Psoas muscle (tissue), 8 donors: ENCODE data around the gene GAB4. TPM values are rescaled to one million over a fixed set of nuclear protein-coding genes. Genes with fewer than 3 reads are reported as not detected.
A peak's percentile ranks its signal among the peaks of the same experiment; 100 is the strongest.
"Not testable (repeated sequence)": the region's sequence is repeated elsewhere in the genome, so short reads cannot be mapped to it uniquely, and the experiment has no call there.

ENCODE experiments used
- ATAC-seq, 4 donors: fragments of 200-7000 bp; cut with Tn5 transposase; one replicate each; pipeline ENCODE4 v1.9.1; 2020; ENCODE audit warnings: moderate library complexity in 3 of 4, mild to moderate bottlenecking in 2 of 4
- DNase-seq, 2 donors: peaks; one replicate each; pipeline ENCODE4 v3.0.0-alpha.2; 2020
- H3K27ac ChIP-seq: fragments of 200-600 bp; one replicate; pipeline ENCODE4 v1.8.0; 2022
- H3K27me3 ChIP-seq, 3 donors: fragments of 200-600 bp in 1 of 3; one replicate each; pipeline versions ENCODE4 v1.6.1 to v1.8.0; 2013 to 2022; ENCODE audit warnings: low read length in 2 of 3, mild to moderate bottlenecking in 2 of 3, moderate library complexity in 1 of 3; ENCODE audit not compliant: insufficient read depth in 3 of 3
- H3K36me3 ChIP-seq, 2 donors: fragments of 200-600 bp in 1 of 2; one replicate each; pipeline versions ENCODE4 v1.6.1 to v1.8.0; 2013 to 2022; ENCODE audit warnings: low read depth in 1 of 2, mild to moderate bottlenecking in 1 of 2, moderate library complexity in 1 of 2; ENCODE audit not compliant: insufficient read depth in 1 of 2
- H3K4me1 ChIP-seq: fragments of 200-600 bp; one replicate; pipeline ENCODE4 v1.8.0; 2022
- H3K4me3 ChIP-seq: fragments of 200-600 bp; one replicate; pipeline ENCODE4 v1.8.0; 2022; ENCODE audit warnings: mild to moderate bottlenecking
- H3K9me3 ChIP-seq: fragments of 200-600 bp; one replicate; pipeline ENCODE4 v1.8.0; 2022
- WGBS, 3 donors: extraction: QIAGEN DNeasy Blood & Tissue Kit; methylation state at CpG; one replicate each; pipeline versions ENCODE4 v1.1.6 to v1.1.7; 2013; 5-methylcytosine and 5-hydroxymethylcytosine counted together
- intact Hi-C, 2 donors: fragments of 100-400 bp; cut with DNase I; formaldehyde crosslinking; loops; one replicate each; pipeline versions ENCODE4 v1.11.0 to v1.14.2; 2022
- polyA plus RNA-seq, 3 donors: library from polyadenylated mRNA; stranded (reverse); fragments of 200-250 nt; gene quantifications; one replicate each; pipeline ENCODE4 v1.2.3, GENCODE V29; 2013
- total RNA-seq, 4 donors: library from RNA; stranded (reverse); fragmentation: NEBNext Ultra II Directional in 2 of 4; extraction: Animal tissue kit (Norgen Biotek cat#: 25700) in 2 of 4; gene quantifications; one replicate each; pipeline versions ENCODE4 v1.2.1 to v1.2.4, GENCODE V29; 2021 to 2023
- TF ChIP-seq, protein P1 (sequence below): fragments of 200-600 bp; IDR thresholded peaks from one replicate; pipeline ENCODE4 v1.8.0; 2022; ENCODE audit warnings: antibody characterized with exemption
- donor health status: healthy with polysubstance abuse.
- donor health status: DM: no; HTN: no; CAD: no; lungs with moderate emphysema.
- donor health status: Bipolar disorder and iron deficiency.
- donor health status: healthy.
- donor health status: DM: yes; HTN: yes; CAD: no.
- donor health status: DM: no; HTN: no; CAD: no.
- donor health status: DM: no; HTN: no; CAD: no.
- donor health status: DM: yes; HTN: yes; CAD: no.

The GAB4 gene
- total and polyA plus RNA-seq, 7 donors = not detected

DNA sequence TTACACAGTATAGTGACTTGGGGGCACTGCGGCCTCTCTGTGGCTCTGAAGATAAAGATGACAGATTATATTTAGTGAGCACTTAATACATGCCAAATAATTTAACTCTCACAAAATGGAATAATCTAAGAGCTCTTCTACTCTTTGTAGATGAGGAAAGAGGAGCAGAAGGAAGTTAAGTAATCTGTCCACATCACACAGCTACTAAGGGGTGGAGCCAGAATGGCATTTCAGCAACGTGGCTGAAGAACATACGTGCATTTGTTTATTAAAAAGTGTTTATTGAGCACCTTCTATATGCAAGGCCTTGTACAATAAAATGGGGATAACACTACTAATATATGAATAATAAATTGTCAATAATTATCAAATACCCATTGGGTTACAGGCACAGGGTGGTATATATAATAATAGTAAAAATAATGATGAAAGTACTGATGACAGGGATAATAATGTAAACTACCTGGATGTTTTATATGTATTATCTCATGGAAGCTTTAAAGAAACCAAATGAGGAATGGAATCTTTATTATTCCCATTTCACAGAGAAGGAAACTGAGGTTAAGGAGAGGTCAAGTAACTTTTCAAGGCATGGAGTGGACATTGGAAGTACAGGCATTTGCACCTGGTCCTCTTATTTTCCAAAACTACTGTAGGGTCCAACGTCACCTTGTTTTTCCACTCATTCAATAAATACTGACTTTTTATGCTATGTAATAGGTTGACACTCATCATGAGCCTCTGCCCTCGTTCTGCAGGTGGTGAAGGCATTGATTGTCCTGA is 38.7 kb upstream of the GAB4 start:
- no peak for ATAC-seq
- intact Hi-C loops = no loop called here

DNA sequence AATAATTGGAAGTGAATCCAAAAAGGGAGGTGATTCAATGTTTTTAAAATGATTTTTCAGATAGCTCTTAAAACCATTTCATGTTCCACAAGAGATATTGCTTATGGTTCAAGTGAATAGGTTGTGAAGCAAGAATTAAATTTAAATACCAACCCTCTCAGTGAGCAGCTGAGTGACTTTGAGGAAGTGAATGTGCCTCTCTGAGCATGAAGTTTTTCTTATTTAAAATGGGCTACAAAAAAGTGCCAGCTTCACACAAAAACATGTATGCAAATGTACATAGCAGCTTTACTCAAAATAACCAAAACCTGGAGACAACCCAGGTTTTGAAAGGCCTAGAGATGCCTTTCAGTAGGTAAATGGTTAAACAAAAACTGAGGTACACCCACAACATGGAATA is 35.5 kb upstream of the GAB4 start:
- no peak overlapping the region for H3K27ac ChIP-seq
- no peaks in the 10 kb centered on the region for H3K4me1 ChIP-seq
- H3K4me3 ChIP-seq = no peak overlapping the region
- ATAC-seq (no peak), DNase-seq (no peak)
- H3K36me3 ChIP-seq = no peaks in the 10 kb centered on the region
- H3K9me3 ChIP-seq = no peaks in the 10 kb centered on the region
- TF ChIP-seq, protein P1, sequence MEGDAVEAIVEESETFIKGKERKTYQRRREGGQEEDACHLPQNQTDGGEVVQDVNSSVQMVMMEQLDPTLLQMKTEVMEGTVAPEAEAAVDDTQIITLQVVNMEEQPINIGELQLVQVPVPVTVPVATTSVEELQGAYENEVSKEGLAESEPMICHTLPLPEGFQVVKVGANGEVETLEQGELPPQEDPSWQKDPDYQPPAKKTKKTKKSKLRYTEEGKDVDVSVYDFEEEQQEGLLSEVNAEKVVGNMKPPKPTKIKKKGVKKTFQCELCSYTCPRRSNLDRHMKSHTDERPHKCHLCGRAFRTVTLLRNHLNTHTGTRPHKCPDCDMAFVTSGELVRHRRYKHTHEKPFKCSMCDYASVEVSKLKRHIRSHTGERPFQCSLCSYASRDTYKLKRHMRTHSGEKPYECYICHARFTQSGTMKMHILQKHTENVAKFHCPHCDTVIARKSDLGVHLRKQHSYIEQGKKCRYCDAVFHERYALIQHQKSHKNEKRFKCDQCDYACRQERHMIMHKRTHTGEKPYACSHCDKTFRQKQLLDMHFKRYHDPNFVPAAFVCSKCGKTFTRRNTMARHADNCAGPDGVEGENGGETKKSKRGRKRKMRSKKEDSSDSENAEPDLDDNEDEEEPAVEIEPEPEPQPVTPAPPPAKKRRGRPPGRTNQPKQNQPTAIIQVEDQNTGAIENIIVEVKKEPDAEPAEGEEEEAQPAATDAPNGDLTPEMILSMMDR = no peak
- H3K27me3 ChIP-seq = peaks cover 0 to 4% (median 3%) of the 10 kb centered on the region in 3 donors
- intact Hi-C loops = no loop called here

More for the DNA sequence above, 38.7 kb upstream of the GAB4 start:
- Histone ChIP-seq H3K36me3 (no peaks in the 10 kb centered on the region), H3K27me3 (peaks cover 0 to 4% (median 0%) of the 10 kb centered on the region in 3 donors), H3K4me1 (no peaks in the 10 kb centered on the region), H3K9me3 (no peaks in the 10 kb centered on the region), H3K4me3 (no peak overlapping the region), H3K27ac (no peak overlapping the region)
- TF ChIP-seq, protein P1 = no peak
- WGBS, 3 donors = 64 to 70% (median 65%) methylated on average over 5 of the region's 5 CpGs
- no peak for DNase-seq

DNA sequence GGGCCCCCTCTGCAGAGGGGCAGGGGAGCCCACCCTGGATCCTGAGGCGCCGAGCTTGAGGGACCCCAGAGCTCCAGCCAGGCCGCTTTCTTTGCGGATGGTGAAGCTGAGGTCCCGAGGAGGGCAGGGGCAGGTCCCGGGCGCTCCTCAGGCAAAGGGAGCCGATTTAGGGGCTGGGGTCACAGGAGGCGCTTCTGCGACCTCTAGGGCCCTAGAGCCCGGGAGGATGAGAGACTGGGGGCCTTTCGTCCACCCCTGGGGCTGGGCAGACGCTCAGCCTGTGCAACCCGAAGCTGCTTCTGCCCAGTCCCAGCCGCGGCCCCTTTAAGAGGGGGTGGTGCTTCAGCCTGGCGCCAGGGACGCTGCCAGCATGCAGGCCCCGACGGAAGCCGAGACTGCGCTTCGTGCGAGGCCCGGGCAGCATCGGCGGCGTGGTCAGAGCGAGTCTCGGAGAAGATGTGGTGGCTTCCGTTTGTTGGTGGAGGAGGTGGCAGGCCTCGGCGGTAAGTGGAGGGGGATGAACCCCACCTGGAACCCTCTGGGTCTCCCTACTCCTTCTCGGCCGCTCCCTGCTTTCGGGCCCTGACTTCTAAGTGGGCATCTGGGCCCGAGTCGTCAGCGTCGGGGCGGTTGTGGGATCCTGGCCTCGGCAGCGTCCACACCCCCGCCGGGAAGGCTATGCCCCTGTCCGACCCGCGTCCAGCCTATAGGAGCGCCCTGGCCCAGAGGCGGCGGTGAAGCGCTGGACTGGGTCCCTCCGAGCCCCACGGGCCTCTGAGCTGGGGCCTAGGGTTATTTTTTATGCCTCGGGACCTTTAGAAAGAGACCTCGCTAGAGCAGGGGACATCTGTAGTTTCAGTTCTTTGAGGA is 29.1 kb upstream of the GAB4 start:
- peak; percentile 41 to 58 for DNase-seq
- H3K4me1 ChIP-seq, H3K9me3 ChIP-seq, H3K27ac ChIP-seq, H3K36me3 ChIP-seq, intact Hi-C loops: not testable (repeated sequence)
- WGBS, 3 donors = 24 to 30% (median 27%) methylated on average over 28 to 38 of the region's 56 CpGs
- Histone ChIP-seq H3K27me3 (peaks cover 2 to 16% (median 3%) of the 10 kb centered on the region in 3 donors), H3K4me3 (peak overlapping the region; percentile 59)
- ATAC-seq = peak; percentile 77 to 93 (median 83)

DNA sequence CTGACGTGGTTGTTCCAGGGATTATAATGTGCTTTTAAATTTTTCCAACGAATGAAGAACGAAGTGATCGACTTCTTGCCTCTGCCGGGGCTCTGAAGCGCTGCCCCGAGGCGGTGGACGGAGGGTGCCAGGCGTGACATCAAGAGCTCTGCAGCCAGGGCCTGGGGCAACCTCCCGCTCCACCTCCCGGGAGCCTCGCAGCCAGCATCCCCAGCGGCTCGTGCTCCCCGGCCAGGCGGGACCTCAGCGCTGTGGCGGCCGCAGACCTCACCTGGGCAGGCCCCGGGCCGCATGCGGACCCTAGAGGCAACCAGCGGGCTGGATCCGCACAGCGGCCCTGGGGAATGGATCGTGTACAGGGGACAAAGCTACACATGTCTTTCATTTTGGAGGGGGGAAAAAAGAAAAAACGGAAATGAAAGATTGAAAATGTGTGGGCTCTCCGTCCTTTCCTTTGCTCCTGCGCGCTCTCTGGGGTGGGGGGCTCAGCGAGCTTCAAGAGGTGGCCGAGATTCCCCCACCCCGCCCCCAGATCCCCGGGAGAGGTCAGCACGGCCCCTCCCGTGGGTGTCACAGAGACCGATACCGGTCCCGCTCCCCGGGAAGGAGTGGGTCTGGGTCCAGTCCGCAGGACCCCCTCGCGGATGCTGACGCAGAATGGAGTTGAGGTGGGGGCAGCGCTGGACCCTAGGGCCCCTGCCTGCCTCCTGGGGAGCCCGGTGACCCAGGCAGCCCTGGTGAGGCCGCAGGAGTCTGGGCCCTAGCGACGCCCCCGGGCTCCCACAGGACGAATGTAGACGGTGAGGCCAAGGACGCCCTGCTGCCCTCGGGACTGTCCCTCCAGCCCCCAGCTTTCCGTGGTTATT is 28.2 kb upstream of the GAB4 start:
- H3K4me1 ChIP-seq, intact Hi-C loops, H3K36me3 ChIP-seq, H3K27ac ChIP-seq, H3K9me3 ChIP-seq: not testable (repeated sequence)
- peak overlapping the region; percentile 59 for H3K4me3 ChIP-seq
- peak; percentile 42 to 65 for DNase-seq
- WGBS, 3 donors = 11 to 17% (median 16%) methylated on average over 42 to 55 of the region's 56 CpGs
- peaks cover 2 to 16% (median 2%) of the 10 kb centered on the region in 3 donors for H3K27me3 ChIP-seq
- peak; percentile 50 to 78 (median 56) for ATAC-seq

DNA sequence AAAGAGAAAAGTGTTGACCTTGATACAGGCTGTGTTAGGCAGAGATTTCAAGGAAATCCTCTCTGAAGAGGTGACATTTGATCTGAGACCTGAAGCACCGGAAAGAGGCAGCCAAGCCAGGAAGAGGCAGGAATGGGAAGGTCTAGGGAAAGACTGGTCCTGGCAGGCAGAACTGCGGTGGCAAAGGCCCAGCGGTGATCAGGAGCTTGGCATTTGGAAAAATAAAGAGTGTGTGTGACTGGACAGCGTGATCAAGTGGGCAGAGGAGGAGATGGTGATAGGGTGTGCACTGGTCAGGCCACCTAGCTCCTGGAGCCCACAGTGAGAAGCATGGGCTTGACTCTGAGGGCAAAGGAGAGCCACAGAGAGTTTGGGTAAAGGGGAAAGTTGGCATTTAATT is 27.2 kb upstream of the GAB4 start:
- H3K27ac ChIP-seq = no peak overlapping the region
- H3K4me1 ChIP-seq = no peaks in the 10 kb centered on the region
- WGBS, 3 donors = 39 to 50% (median 42%) methylated on average over 4 of the region's 4 CpGs
- H3K27me3 ChIP-seq = peaks cover 0 to 16% (median 2%) of the 10 kb centered on the region in 3 donors
- no peak overlapping the region for H3K4me3 ChIP-seq
- no peaks in the 10 kb centered on the region for H3K36me3 ChIP-seq
- peak in 2 of 4 donors; percentile 27 to 35 for ATAC-seq
- DNase-seq = no peak
- TF ChIP-seq, protein P1 = no peak
- no peaks in the 10 kb centered on the region for H3K9me3 ChIP-seq
- intact Hi-C loops = no loop called here

DNA sequence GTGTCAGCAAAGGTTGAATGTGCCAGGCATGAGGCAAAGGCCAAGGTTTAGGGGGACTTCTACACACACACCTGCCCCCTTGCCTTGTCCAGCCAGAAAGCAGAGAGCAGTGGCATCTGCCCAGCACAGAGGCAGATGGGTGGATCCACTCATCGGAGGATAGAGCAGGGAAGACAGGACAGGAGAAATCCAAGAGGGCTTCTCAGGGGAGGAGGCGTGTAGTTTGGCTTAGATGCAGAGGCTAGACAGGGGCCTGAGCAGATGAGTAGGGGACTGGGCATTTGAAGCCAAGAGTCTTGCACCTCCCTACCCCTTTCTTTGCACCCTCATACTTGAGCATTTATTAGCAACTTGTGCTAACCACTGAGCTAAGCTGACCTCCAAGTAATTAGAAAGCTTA is 26.5 kb upstream of the GAB4 start:
- H3K4me3 ChIP-seq, DNase-seq, H3K4me1 ChIP-seq, H3K36me3 ChIP-seq, ATAC-seq, H3K27ac ChIP-seq, H3K9me3 ChIP-seq, intact Hi-C loops: not testable (repeated sequence)
- WGBS, 3 donors = 70 to 93% (median 91%) methylated on average over 2 of the region's 2 CpGs
- H3K27me3 ChIP-seq = peaks cover 0 to 16% (median 2%) of the 10 kb centered on the region in 3 donors

DNA sequence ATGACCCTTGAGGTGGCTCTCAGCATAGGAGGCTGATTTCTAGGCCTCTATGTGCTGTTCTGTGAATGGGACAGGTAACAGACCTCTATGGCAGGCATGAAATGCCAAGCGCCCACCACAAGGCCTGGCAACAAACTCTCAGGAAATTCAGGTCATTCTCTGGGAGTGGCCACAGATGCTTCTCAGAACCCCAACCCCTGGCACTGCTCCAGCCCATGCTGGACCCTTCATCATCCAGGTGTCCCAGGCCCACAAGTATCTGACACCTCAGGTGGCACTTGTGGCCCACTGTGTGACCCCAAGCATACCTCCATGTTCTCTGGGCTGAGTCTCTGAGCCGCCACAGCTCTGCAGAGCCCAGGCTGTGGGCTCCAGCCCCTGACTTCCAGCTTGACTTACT is 24.3 kb upstream of the GAB4 start:
- intact Hi-C loops, H3K27ac ChIP-seq, DNase-seq, H3K4me3 ChIP-seq, H3K9me3 ChIP-seq, H3K4me1 ChIP-seq, H3K36me3 ChIP-seq, ATAC-seq: not testable (repeated sequence)
- 90 to 94% (median 92%) methylated on average over 2 of the region's 2 CpGs for WGBS, 3 donors
- H3K27me3 ChIP-seq = peaks cover 0 to 16% (median under 1%) of the 10 kb centered on the region in 3 donors
